Measurements from ENCODE around the gene CHCHD3. TPM values are rescaled to one million over a fixed set of nuclear protein-coding genes. Genes with fewer than 3 reads are reported as not detected.

Gene CHCHD3
- total and polyA plus RNA-seq, 2 donors (not counting 1 experiment from before 2014, with no cell fraction given): 80.8 to 94.0 TPM

GRCh38 chr7:132865366-132866143 is 216.3 kb downstream of the CHCHD3 start:
- H3K4me3 ChIP-seq (replicated peaks in 1 of 4; ENCODE audit: control extremely low read depth in 1 of 4, insufficient read depth in 1 of 4, low read depth in 3 of 4, low read length in 4 of 4): no peak overlapping the region
- peak; percentile 4 to 51 for DNase-seq (ENCODE audit: low read depth in 2 of 2)
- no peaks in the 10 kb centered on the region for H3K9me3 ChIP-seq (ENCODE audit: control insufficient read depth, insufficient read depth, low read depth, low read length)
- no peak overlapping the region for H3K27ac ChIP-seq (ENCODE audit: insufficient read depth, low read length)
- no peak overlapping the region for H2AFZ ChIP-seq (ENCODE audit: low read length)
- H3K4me2 ChIP-seq (ENCODE audit: extremely low read depth, insufficient read depth, low read length): no peak overlapping the region
- no peaks in the 10 kb centered on the region for H3K27me3 ChIP-seq (ENCODE audit: control insufficient read depth, insufficient read depth, low read length)
- no peaks in the 10 kb centered on the region for H3K4me1 ChIP-seq (ENCODE audit: control insufficient read depth, extremely low read depth, insufficient read depth, low read length)
- TF ChIP-seq CTCF (conservative IDR thresholded peaks at IDR 0.05 in 1 of 2, IDR thresholded peaks at IDR 0.05 in 1 of 2; ENCODE audit: low read depth in 1 of 2, low read length in 2 of 2) (no peak), EZH2 (IDR thresholded peaks at IDR 0.05; ENCODE audit: low read length, missing control alignments) (no peak)
- H4K20me1 ChIP-seq (ENCODE audit: control insufficient read depth, extremely low read depth, insufficient read depth, low read length): no peaks in the 10 kb centered on the region
- no peaks in the 10 kb centered on the region for H3K36me3 ChIP-seq (ENCODE audit: control insufficient read depth, insufficient read depth, low read length)
- H3K9ac ChIP-seq (ENCODE audit: insufficient read depth, low read length): no peak overlapping the region
- H3K79me2 ChIP-seq (ENCODE audit: control insufficient read depth, insufficient read depth, low read length): no peaks in the 10 kb centered on the region

- DNase-seq (ENCODE audit: low read depth in 2 of 2): peak in 1 of 2 donors; percentile 5
- H3K4me1 ChIP-seq (ENCODE audit: control insufficient read depth, extremely low read depth, insufficient read depth, low read length): no peaks in the 10 kb centered on the region
- no peaks in the 10 kb centered on the region for H3K9me3 ChIP-seq (ENCODE audit: control insufficient read depth, insufficient read depth, low read depth, low read length)
- no peak overlapping the region for H3K9ac ChIP-seq (ENCODE audit: insufficient read depth, low read length)
- H3K36me3 ChIP-seq (ENCODE audit: control insufficient read depth, insufficient read depth, low read length): no peaks in the 10 kb centered on the region
- TF ChIP-seq EZH2 (IDR thresholded peaks at IDR 0.05; ENCODE audit: low read length, missing control alignments) (no peak), CTCF (conservative IDR thresholded peaks at IDR 0.05 in 1 of 2, IDR thresholded peaks at IDR 0.05 in 1 of 2; ENCODE audit: low read depth in 1 of 2, low read length in 2 of 2) (no peak)
- H2AFZ ChIP-seq (ENCODE audit: low read length): no peak overlapping the region
- no peak overlapping the region for H3K4me3 ChIP-seq (replicated peaks in 1 of 4; ENCODE audit: control extremely low read depth in 1 of 4, insufficient read depth in 1 of 4, low read depth in 3 of 4, low read length in 4 of 4)
- no peaks in the 10 kb centered on the region for H3K79me2 ChIP-seq (ENCODE audit: control insufficient read depth, insufficient read depth, low read length)
- no peaks in the 10 kb centered on the region for H3K27me3 ChIP-seq (ENCODE audit: control insufficient read depth, insufficient read depth, low read length)
- H3K4me2 ChIP-seq (ENCODE audit: extremely low read depth, insufficient read depth, low read length): no peak overlapping the region
- H3K27ac ChIP-seq (ENCODE audit: insufficient read depth, low read length): no peak overlapping the region
- H4K20me1 ChIP-seq (ENCODE audit: control insufficient read depth, extremely low read depth, insufficient read depth, low read length): no peaks in the 10 kb centered on the region
Measured at GRCh38 chr7:132861940-132862554, 219.8 kb downstream of the CHCHD3 start.

GRCh38 chr7:132861424-132861823 is 220.5 kb downstream of the CHCHD3 start:
- H4K20me1 ChIP-seq (ENCODE audit: control insufficient read depth, extremely low read depth, insufficient read depth, low read length): no peaks in the 10 kb centered on the region
- H3K27me3 ChIP-seq (ENCODE audit: control insufficient read depth, insufficient read depth, low read length): no peaks in the 10 kb centered on the region
- H2AFZ ChIP-seq (ENCODE audit: low read length): no peak overlapping the region
- TF ChIP-seq CTCF (conservative IDR thresholded peaks at IDR 0.05 in 1 of 2, IDR thresholded peaks at IDR 0.05 in 1 of 2; ENCODE audit: low read depth in 1 of 2, low read length in 2 of 2) (no peak), EZH2 (IDR thresholded peaks at IDR 0.05; ENCODE audit: low read length, missing control alignments) (no peak)
- no peaks in the 10 kb centered on the region for H3K9me3 ChIP-seq (ENCODE audit: control insufficient read depth, insufficient read depth, low read depth, low read length)
- no peak overlapping the region for H3K4me2 ChIP-seq (ENCODE audit: extremely low read depth, insufficient read depth, low read length)
- no peaks in the 10 kb centered on the region for H3K79me2 ChIP-seq (ENCODE audit: control insufficient read depth, insufficient read depth, low read length)
- H3K4me3 ChIP-seq (replicated peaks in 1 of 4; ENCODE audit: control extremely low read depth in 1 of 4, insufficient read depth in 1 of 4, low read depth in 3 of 4, low read length in 4 of 4): no peak overlapping the region
- no peak overlapping the region for H3K27ac ChIP-seq (ENCODE audit: insufficient read depth, low read length)
- H3K4me1 ChIP-seq (ENCODE audit: control insufficient read depth, extremely low read depth, insufficient read depth, low read length): no peaks in the 10 kb centered on the region
- H3K9ac ChIP-seq (ENCODE audit: insufficient read depth, low read length): no peak overlapping the region
- no peaks in the 10 kb centered on the region for H3K36me3 ChIP-seq (ENCODE audit: control insufficient read depth, insufficient read depth, low read length)
- DNase-seq (ENCODE audit: low read depth in 2 of 2): no peak
